Mammary epithelial cell (primary cell): ENCODE measurements around the gene GRAMD1A.

Experiments used
- EZH2 ChIP-seq: IDR thresholded peaks from 2 replicates; pipeline ENCODE4 v1.6.1; 2012; ENCODE audit warnings: low read length, inconsistent platforms, borderline replicate concordance
- TF ChIP-seq, protein P1 (sequence below), 2 donors: IDR thresholded peaks in 1 of 2; conservative IDR thresholded peaks in 1 of 2; 2 replicates each; pipeline ENCODE4 v1.5.1; 2011 to 2012; ENCODE audit warnings: inconsistent platforms in 2 of 2, low read length in 2 of 2, mild to moderate bottlenecking in 2 of 2, control low read depth in 1 of 2, low read depth in 1 of 2; ENCODE audit not compliant: insufficient read depth in 1 of 2; ENCODE audit errors: extremely low read depth in 1 of 2

DNA sequence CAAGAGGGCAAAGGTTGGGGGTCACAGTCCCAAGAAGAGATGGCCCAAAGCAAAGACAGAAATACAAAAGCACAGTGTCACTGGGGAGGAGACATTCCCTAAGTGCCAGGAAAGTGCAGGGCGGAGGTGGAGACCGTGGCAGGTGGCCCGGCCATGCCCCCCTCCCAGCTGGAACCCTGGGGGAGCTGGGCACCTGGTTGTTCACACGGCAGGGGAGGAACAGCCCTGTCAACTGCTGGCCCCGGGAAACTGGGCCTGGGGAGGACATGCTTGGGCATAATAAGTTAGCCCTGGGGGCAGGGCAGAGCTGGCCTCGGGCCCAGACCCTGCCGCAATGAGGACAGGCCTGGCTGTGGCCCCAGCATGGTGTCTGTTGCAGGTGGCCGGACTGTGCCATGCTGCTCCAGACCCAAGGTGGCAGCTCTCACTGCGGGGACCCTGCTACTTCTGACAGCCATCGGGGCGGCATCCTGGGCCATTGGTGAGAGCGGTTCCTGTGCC lies 48.8 kb downstream of the GRAMD1A start:
- TF ChIP-seq, protein P1, sequence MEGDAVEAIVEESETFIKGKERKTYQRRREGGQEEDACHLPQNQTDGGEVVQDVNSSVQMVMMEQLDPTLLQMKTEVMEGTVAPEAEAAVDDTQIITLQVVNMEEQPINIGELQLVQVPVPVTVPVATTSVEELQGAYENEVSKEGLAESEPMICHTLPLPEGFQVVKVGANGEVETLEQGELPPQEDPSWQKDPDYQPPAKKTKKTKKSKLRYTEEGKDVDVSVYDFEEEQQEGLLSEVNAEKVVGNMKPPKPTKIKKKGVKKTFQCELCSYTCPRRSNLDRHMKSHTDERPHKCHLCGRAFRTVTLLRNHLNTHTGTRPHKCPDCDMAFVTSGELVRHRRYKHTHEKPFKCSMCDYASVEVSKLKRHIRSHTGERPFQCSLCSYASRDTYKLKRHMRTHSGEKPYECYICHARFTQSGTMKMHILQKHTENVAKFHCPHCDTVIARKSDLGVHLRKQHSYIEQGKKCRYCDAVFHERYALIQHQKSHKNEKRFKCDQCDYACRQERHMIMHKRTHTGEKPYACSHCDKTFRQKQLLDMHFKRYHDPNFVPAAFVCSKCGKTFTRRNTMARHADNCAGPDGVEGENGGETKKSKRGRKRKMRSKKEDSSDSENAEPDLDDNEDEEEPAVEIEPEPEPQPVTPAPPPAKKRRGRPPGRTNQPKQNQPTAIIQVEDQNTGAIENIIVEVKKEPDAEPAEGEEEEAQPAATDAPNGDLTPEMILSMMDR (conservative IDR thresholded peaks at IDR 0.05 in 1 of 2, IDR thresholded peaks at IDR 0.05 in 1 of 2; ENCODE audit: extremely low read depth in 1 of 2, insufficient read depth in 1 of 2, low read depth in 1 of 2, low read length in 2 of 2): no peak
- no peak for TF ChIP-seq EZH2
